ENCODE data around the gene CACNG5. TPM values are rescaled to one million over a fixed set of nuclear protein-coding genes. Genes with fewer than 3 reads are reported as not detected.

The CACNG5 gene, protein sequence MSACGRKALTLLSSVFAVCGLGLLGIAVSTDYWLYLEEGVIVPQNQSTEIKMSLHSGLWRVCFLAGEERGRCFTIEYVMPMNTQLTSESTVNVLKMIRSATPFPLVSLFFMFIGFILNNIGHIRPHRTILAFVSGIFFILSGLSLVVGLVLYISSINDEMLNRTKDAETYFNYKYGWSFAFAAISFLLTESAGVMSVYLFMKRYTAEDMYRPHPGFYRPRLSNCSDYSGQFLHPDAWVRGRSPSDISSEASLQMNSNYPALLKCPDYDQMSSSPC
- total RNA-seq, result not detected in 2 replicates

DNA sequence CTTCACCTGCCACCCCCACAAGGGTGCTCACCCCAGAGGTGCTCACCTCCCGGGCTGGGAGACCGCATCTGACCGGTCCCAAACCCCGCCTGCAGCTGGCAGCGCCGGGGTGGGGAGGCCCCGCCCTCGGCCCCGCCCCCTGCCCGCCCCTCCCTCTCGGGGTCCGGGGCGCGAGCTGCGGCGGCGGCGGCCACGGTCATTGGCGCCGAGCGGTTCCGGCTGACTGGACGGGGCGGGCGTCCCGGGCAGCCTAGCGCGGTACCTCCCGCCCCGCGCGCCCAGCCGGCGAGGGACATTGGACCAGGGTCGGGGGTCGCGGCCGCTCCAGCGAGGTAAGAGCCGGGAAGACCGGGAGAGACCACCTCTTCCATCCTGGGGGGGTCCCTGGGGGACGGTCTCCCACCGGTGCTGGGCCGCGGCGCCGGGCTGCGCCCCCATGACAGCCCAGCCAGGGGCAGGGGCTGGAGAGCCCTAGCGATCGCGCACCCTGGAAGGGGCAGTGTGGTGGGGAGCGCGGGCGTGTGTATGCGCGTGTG is at the start of gene CACNG5:
CACNG5 (plus strand) TSS at position 199 of the 536 bp plus-strand sequence. CDS start 42,216 bp downstream, outside the sequence.

Other genes starting within 250 kb of the CACNG5 start
- not detected in 2 replicates for gene CACNG4, start 129.6 kb downstream of the CACNG5 start, total RNA-seq
- gene CACNG1, start 209.4 kb downstream of the CACNG5 start, total RNA-seq, result not detected in 2 replicates